GM12878 (cell line): Measurements from ENCODE around the gene KCNAB2. TPM values are rescaled to one million over a fixed set of nuclear protein-coding genes. Genes with fewer than 3 reads are reported as not detected.

Experiments
- BHLHE40 ChIP-seq, 2 experiments: fragments of 450-650 bp in 1 of 2; IDR thresholded peaks; 2 replicates each; pipeline ENCODE4 v1.6.1; 2011 to 2017; ENCODE audit warnings: low read depth in 2 of 2, borderline replicate concordance in 1 of 2, improper control_type of control experiment in 1 of 2, low read length in 1 of 2, mild to moderate bottlenecking in 1 of 2
- CBFB ChIP-seq: IDR thresholded peaks from 2 replicates; pipeline ENCODE4 v1.6.1; 2016; ENCODE audit warnings: antibody characterized with exemption, low read depth
- CEBPB ChIP-seq, 2 experiments: fragments of 150-350 bp in 1 of 2; IDR thresholded peaks; 2 replicates each; pipeline ENCODE4 v1.6.1; 2012 to 2014; ENCODE audit warnings: low read depth in 2 of 2, low read length in 2 of 2, borderline replicate concordance in 1 of 2, inconsistent platforms in 1 of 2
- CREB1 ChIP-seq: IDR thresholded peaks from 2 replicates; pipeline ENCODE4 v1.6.1; 2012; ENCODE audit warnings: low read depth, mild to moderate bottlenecking, inconsistent platforms
- ETV6 ChIP-seq, 2 experiments: fragments of 450-650 bp in 1 of 2; IDR thresholded peaks in 1 of 2; conservative IDR thresholded peaks in 1 of 2; 2 replicates each; pipeline ENCODE4 v1.6.1; 2014; ENCODE audit warnings: antibody characterized with exemption in 1 of 2, borderline replicate concordance in 1 of 2, low read depth in 1 of 2, mild to moderate bottlenecking in 1 of 2, moderate library complexity in 1 of 2
- EZH2 ChIP-seq: IDR thresholded peaks from 2 replicates; pipeline ENCODE4 v1.6.1; 2012; ENCODE audit warnings: low read depth, mild to moderate bottlenecking, control low read depth, inconsistent platforms, low read length, borderline replicate concordance; ENCODE audit not compliant: control insufficient read depth
- GATAD2B ChIP-seq: fragments of 450-650 bp; conservative IDR thresholded peaks from 2 replicates; pipeline ENCODE4 v1.6.1; 2017; ENCODE audit warnings: low read depth, mild to moderate bottlenecking, moderate library complexity
- HDAC2 ChIP-seq: fragments of 200-600 bp; sonication (generic); IDR thresholded peaks from 2 replicates; pipeline ENCODE4 v1.6.1; 2017
- MEF2A ChIP-seq: IDR thresholded peaks from 2 replicates; pipeline ENCODE4 v1.6.1; 2011; ENCODE audit warnings: low read depth, mild to moderate bottlenecking, low read length, moderate library complexity; ENCODE audit not compliant: insufficient read depth
- MXI1 ChIP-seq: fragments of 150-350 bp; IDR thresholded peaks from 2 replicates; pipeline ENCODE4 v1.6.1; 2011; ENCODE audit warnings: low read depth, mild to moderate bottlenecking, inconsistent platforms, low read length, improper control_type of control experiment
- RB1 ChIP-seq: fragments of 450-650 bp; formaldehyde crosslinking; IDR thresholded peaks from 2 replicates; pipeline ENCODE4 v1.6.1; 2017; ENCODE audit warnings: mild to moderate bottlenecking, borderline replicate concordance
- RCOR1 ChIP-seq: conservative IDR thresholded peaks from 2 replicates; pipeline ENCODE4 v1.6.1; 2012; ENCODE audit warnings: low read depth, low read length, improper control_type of control experiment
- RFX5 ChIP-seq: IDR thresholded peaks from 2 replicates; pipeline ENCODE4 v1.6.1; 2011; ENCODE audit warnings: low read depth, low read length, improper control_type of control experiment
- RUNX3 ChIP-seq: IDR thresholded peaks from 2 replicates; pipeline ENCODE4 v1.6.1; 2012; ENCODE audit warnings: low read length, inconsistent platforms
- SMAD5 ChIP-seq: IDR thresholded peaks from 2 replicates; pipeline ENCODE4 v1.6.1; 2016; ENCODE audit warnings: antibody characterized with exemption, low read depth
- TCF12 ChIP-seq: IDR thresholded peaks from 2 replicates; pipeline ENCODE4 v1.6.1; 2011; ENCODE audit warnings: low read depth, mild to moderate bottlenecking, low read length
- TCF3 ChIP-seq: IDR thresholded peaks from 2 replicates; pipeline ENCODE4 v1.6.1; 2012; ENCODE audit warnings: low read depth, mild to moderate bottlenecking, low read length, borderline replicate concordance; ENCODE audit not compliant: insufficient read depth
- WRNIP1 ChIP-seq: IDR thresholded peaks from 2 replicates; pipeline ENCODE4 v1.6.1; 2011; ENCODE audit warnings: low read depth, low read length, improper control_type of control experiment, borderline replicate concordance
- ZNF384 ChIP-seq: IDR thresholded peaks from 2 replicates; pipeline ENCODE4 v1.6.1; 2012; ENCODE audit warnings: low read depth, mild to moderate bottlenecking, low read length, improper control_type of control experiment, borderline replicate concordance
- ZZZ3 ChIP-seq: IDR thresholded peaks from 2 replicates; pipeline ENCODE4 v1.6.1; 2011; ENCODE audit warnings: low read depth; ENCODE audit not compliant: control insufficient read depth, insufficient read length
- polyA plus RNA-seq, 11 experiments: library from polyadenylated mRNA; depleted of rRNA in 4 of 11; unstranded in 6 of 11; stranded (reverse) in 5 of 11; fragments of >200 nt; fragmentation: Nextera tagmentation in 4 of 11; fragmentation: Illumina TruSeq in 1 of 11; extraction: Ambion mirVana in 4 of 11; extraction: Trizol in 1 of 11; gene quantifications; 1 replicate in 1 of 11; 2 replicates in 10 of 11; pipeline versions ENCODE4 v1.2.1 to v1.2.3, GENCODE V29; 2011 to 2016; ENCODE audit warnings: inconsistent platforms in 2 of 11, missing spikeins in 2 of 11, low read depth in 1 of 11
- total RNA-seq, 4 experiments: library from RNA; depleted of rRNA in 3 of 4; stranded (reverse); fragments of >200 nt in 3 of 4; fragmentation: Illumina TruSeq in 1 of 4; extraction: Trizol in 1 of 4; gene quantifications; 2 replicates each; pipeline versions ENCODE4 v1.2.1 to v1.2.3, GENCODE V29; 2013 to 2021
- TF ChIP-seq, protein P1 (sequence below): fragments of 150-350 bp; IDR thresholded peaks from 2 replicates; pipeline ENCODE4 v1.6.1; 2016; ENCODE audit warnings: low read depth, low read length
- TF ChIP-seq, protein P2 (sequence below): IDR thresholded peaks from 2 replicates; pipeline ENCODE4 v1.6.1; 2012; ENCODE audit warnings: low read depth, low read length, improper control_type of control experiment
- TF ChIP-seq, protein P3 (sequence below): IDR thresholded peaks from 2 replicates; pipeline ENCODE4 v1.6.1; 2012; ENCODE audit warnings: mild to moderate bottlenecking, low read depth, low read length

The KCNAB2 gene
- total and polyA plus RNA-seq, 10 of the 15 experiments (the other 5 are each of a cell fraction or from before 2014, with no cell fraction given), result 2.9 to 123 (median 62.4) TPM

DNA sequence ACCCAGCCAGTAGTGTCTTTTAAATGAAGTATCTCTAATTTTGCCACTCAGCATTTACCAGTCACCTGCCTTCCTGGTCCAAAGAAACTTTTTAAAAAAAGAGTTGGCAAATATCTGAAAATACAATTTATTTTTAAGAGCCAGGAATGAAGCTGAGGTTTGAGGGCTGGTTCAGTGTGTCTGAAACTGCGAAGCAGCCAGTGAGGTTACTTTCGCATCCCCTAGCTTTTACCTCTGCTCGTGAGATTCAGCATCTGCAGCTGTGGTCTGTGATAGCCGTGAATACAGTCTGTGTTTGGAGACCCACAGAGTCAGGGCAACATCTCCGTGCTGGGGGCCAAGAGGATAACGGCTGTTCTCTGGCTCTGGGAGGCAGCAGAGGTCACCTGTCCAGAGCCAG is 21.3 kb upstream of the KCNAB2 start (continued):
- TF ChIP-seq, protein P1, sequence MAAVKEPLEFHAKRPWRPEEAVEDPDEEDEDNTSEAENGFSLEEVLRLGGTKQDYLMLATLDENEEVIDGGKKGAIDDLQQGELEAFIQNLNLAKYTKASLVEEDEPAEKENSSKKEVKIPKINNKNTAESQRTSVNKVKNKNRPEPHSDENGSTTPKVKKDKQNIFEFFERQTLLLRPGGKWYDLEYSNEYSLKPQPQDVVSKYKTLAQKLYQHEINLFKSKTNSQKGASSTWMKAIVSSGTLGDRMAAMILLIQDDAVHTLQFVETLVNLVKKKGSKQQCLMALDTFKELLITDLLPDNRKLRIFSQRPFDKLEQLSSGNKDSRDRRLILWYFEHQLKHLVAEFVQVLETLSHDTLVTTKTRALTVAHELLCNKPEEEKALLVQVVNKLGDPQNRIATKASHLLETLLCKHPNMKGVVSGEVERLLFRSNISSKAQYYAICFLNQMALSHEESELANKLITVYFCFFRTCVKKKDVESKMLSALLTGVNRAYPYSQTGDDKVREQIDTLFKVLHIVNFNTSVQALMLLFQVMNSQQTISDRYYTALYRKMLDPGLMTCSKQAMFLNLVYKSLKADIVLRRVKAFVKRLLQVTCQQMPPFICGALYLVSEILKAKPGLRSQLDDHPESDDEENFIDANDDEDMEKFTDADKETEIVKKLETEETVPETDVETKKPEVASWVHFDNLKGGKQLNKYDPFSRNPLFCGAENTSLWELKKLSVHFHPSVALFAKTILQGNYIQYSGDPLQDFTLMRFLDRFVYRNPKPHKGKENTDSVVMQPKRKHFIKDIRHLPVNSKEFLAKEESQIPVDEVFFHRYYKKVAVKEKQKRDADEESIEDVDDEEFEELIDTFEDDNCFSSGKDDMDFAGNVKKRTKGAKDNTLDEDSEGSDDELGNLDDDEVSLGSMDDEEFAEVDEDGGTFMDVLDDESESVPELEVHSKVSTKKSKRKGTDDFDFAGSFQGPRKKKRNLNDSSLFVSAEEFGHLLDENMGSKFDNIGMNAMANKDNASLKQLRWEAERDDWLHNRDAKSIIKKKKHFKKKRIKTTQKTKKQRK, result no peak
- TF ChIP-seq ZNF384 (no peak), WRNIP1 (no peak), RUNX3 (peak; percentile 39), GATAD2B (no peak), RFX5 (no peak), RB1 (no peak), ETV6 (conservative IDR thresholded peaks at IDR 0.05 in 1 of 2, IDR thresholded peaks at IDR 0.05 in 1 of 2; ENCODE audit: borderline replicate concordance in 1 of 2, low read depth in 1 of 2) (no peak), CBFB (0 out of 2 replicates have a peak, but pooled peaks have one; percentile 27), MXI1 (no peak), TCF12 (peak; percentile 32; the same call in 1 of the 2 replicates), CREB1 (no peak), ZZZ3 (no peak), TCF3 (peak; percentile 45; the same call in 1 of the 2 replicates), SMAD5 (no peak), RCOR1 (no peak), HDAC2 (no peak), BHLHE40 (IDR thresholded peaks at IDR 0.05; ENCODE audit: borderline replicate concordance in 1 of 2, low read depth in 2 of 2, low read length in 1 of 2) (peak; percentile 51; a peak in 2 of 4 replicates), CEBPB (IDR thresholded peaks at IDR 0.05; ENCODE audit: borderline replicate concordance in 1 of 2, low read depth in 2 of 2, low read length in 2 of 2) (no peak), MEF2A (no peak), EZH2 (no peak)
- TF ChIP-seq, protein P2, sequence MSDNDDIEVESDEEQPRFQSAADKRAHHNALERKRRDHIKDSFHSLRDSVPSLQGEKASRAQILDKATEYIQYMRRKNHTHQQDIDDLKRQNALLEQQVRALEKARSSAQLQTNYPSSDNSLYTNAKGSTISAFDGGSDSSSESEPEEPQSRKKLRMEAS, result no peak
- TF ChIP-seq, protein P3, sequence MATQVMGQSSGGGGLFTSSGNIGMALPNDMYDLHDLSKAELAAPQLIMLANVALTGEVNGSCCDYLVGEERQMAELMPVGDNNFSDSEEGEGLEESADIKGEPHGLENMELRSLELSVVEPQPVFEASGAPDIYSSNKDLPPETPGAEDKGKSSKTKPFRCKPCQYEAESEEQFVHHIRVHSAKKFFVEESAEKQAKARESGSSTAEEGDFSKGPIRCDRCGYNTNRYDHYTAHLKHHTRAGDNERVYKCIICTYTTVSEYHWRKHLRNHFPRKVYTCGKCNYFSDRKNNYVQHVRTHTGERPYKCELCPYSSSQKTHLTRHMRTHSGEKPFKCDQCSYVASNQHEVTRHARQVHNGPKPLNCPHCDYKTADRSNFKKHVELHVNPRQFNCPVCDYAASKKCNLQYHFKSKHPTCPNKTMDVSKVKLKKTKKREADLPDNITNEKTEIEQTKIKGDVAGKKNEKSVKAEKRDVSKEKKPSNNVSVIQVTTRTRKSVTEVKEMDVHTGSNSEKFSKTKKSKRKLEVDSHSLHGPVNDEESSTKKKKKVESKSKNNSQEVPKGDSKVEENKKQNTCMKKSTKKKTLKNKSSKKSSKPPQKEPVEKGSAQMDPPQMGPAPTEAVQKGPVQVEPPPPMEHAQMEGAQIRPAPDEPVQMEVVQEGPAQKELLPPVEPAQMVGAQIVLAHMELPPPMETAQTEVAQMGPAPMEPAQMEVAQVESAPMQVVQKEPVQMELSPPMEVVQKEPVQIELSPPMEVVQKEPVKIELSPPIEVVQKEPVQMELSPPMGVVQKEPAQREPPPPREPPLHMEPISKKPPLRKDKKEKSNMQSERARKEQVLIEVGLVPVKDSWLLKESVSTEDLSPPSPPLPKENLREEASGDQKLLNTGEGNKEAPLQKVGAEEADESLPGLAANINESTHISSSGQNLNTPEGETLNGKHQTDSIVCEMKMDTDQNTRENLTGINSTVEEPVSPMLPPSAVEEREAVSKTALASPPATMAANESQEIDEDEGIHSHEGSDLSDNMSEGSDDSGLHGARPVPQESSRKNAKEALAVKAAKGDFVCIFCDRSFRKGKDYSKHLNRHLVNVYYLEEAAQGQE, result no peak
- TF ChIP-seq, all 136 proteins: peak for 5
